ENCODE results near the gene EXTL1.

The EXTL1 gene

GRCh38 chr1:26020330-26020768, 1.2 kb upstream of the EXTL1 start:
- Histone ChIP-seq H3K4me1 (ENCODE audit: control insufficient read depth, insufficient read depth, low read length) (no peaks in the 10 kb centered on the region), H3K4me3 (ENCODE audit: low read length) (no peak overlapping the region), H3K27ac (ENCODE audit: low read depth, low read length) (no peak overlapping the region)

GRCh38 chr1:26020941-26021646, 481 bp upstream of the EXTL1 start:
- Histone ChIP-seq H3K27ac (ENCODE audit: low read depth, low read length) (no peak overlapping the region), H3K4me1 (ENCODE audit: control insufficient read depth, insufficient read depth, low read length) (no peaks in the 10 kb centered on the region), H3K4me3 (ENCODE audit: low read length) (no peak overlapping the region), H3K36me3 (ENCODE audit: control insufficient read depth, insufficient read depth, low read length) (no peaks in the 10 kb centered on the region), H3K27me3 (ENCODE audit: control insufficient read depth, insufficient read depth, low read length) (no peaks in the 10 kb centered on the region), H3K9ac (ENCODE audit: low read length) (no peak overlapping the region)

More at GRCh38 chr1:26020330-26020768, 1.2 kb upstream of the EXTL1 start:
- Histone ChIP-seq H3K36me3 (ENCODE audit: control insufficient read depth, insufficient read depth, low read length) (no peaks in the 10 kb centered on the region), H3K27me3 (ENCODE audit: control insufficient read depth, insufficient read depth, low read length) (no peaks in the 10 kb centered on the region), H3K9ac (ENCODE audit: low read length) (no peak overlapping the region)

DNA sequence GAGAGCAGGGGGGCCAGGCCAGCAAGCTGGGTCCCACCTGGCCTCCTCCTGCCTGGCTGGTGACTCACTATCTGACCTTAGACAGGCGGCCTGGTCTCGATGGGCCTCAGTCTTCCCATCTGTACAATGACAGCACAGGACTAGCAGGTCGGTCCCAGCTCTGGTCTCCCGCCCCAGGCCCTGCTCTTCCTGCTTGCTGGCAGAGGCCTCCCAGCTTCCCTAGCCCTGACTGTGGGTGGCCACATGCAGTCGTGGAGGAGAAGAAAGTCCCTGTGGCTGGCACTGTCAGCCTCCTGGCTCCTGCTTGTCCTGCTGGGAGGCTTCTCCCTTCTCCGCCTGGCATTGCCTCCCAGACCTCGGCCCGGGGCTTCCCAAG, 817 bp downstream of the EXTL1 start:
- Histone ChIP-seq H3K36me3 (ENCODE audit: control insufficient read depth, insufficient read depth, low read length) (no peaks in the 10 kb centered on the region), H3K9ac (ENCODE audit: low read length) (no peak overlapping the region), H3K27ac (ENCODE audit: low read depth, low read length) (no peak overlapping the region), H3K4me3 (ENCODE audit: low read length) (no peak overlapping the region), H3K4me1 (ENCODE audit: control insufficient read depth, insufficient read depth, low read length) (no peaks in the 10 kb centered on the region), H3K27me3 (ENCODE audit: control insufficient read depth, insufficient read depth, low read length) (no peaks in the 10 kb centered on the region)

DNA sequence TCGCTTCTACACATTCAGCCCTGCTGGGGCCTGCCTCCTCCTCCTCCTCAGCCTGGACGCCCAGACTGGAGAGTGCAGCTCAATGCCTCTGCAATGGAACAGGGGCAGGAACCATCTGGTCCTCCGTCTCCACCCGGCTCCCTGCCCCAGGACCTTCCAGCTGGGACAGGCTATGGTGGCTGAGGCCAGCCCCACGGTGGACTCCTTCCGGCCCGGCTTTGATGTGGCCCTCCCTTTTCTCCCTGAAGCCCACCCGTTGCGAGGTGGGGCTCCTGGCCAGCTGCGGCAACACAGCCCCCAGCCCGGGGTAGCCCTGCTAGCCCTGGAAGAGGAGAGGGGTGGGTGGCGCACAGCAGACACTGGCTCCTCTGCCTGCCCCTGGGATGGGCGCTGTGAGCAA, 1.4 kb downstream of the EXTL1 start:
- Histone ChIP-seq H3K27me3 (ENCODE audit: control insufficient read depth, insufficient read depth, low read length) (no peaks in the 10 kb centered on the region), H3K4me3 (ENCODE audit: low read length) (no peak overlapping the region), H3K27ac (ENCODE audit: low read depth, low read length) (no peak overlapping the region), H3K9ac (ENCODE audit: low read length) (no peak overlapping the region), H3K36me3 (ENCODE audit: control insufficient read depth, insufficient read depth, low read length) (no peaks in the 10 kb centered on the region), H3K4me1 (ENCODE audit: control insufficient read depth, insufficient read depth, low read length) (no peaks in the 10 kb centered on the region)

DNA sequence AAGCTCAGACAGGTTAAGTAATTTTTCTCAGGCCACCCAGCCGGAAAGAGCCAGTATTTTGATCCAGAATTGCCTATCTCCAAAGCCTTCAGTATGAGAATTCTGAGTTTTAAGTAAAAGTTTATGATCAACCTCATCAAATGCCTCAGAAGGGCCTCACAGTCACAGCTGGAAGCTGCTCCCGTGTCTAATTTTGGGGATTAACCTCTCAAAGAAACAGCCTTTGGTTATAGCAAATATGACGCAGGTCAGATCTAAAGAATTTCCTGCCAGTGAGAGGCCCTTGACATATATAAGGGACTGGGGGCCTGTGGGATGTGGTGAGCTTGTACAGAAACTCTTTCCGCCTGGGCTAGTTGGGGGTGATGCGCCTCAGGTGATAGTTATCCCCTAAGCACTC, 2.3 kb downstream of the EXTL1 start:
- Histone ChIP-seq H3K27me3 (ENCODE audit: control insufficient read depth, insufficient read depth, low read length) (no peaks in the 10 kb centered on the region), H3K9ac (ENCODE audit: low read length) (no peak overlapping the region), H3K27ac (ENCODE audit: low read depth, low read length) (no peak overlapping the region), H3K4me1 (ENCODE audit: control insufficient read depth, insufficient read depth, low read length) (no peaks in the 10 kb centered on the region), H3K36me3 (ENCODE audit: control insufficient read depth, insufficient read depth, low read length) (no peaks in the 10 kb centered on the region), H3K4me3 (ENCODE audit: low read length) (no peak overlapping the region)

GRCh38 chr1:26025060-26025459, 3.5 kb downstream of the EXTL1 start:
- Histone ChIP-seq H3K4me3 (ENCODE audit: low read length) (no peak overlapping the region), H3K4me1 (ENCODE audit: control insufficient read depth, insufficient read depth, low read length) (no peaks in the 10 kb centered on the region)

GRCh38 chr1:26025517-26025916, 3.9 kb downstream of the EXTL1 start:
- Histone ChIP-seq H3K9ac (ENCODE audit: low read length) (no peak overlapping the region), H3K27me3 (ENCODE audit: control insufficient read depth, insufficient read depth, low read length) (no peaks in the 10 kb centered on the region), H3K4me3 (ENCODE audit: low read length) (no peak overlapping the region), H3K36me3 (ENCODE audit: control insufficient read depth, insufficient read depth, low read length) (no peaks in the 10 kb centered on the region), H3K4me1 (ENCODE audit: control insufficient read depth, insufficient read depth, low read length) (no peaks in the 10 kb centered on the region), H3K27ac (ENCODE audit: low read depth, low read length) (no peak overlapping the region)

More at GRCh38 chr1:26025060-26025459, 3.5 kb downstream of the EXTL1 start:
- H3K36me3 ChIP-seq (ENCODE audit: control insufficient read depth, insufficient read depth, low read length): no peaks in the 10 kb centered on the region
- H3K27ac ChIP-seq (ENCODE audit: low read depth, low read length): no peak overlapping the region
- no peak overlapping the region for H3K9ac ChIP-seq (ENCODE audit: low read length)
- H3K27me3 ChIP-seq (ENCODE audit: control insufficient read depth, insufficient read depth, low read length): no peaks in the 10 kb centered on the region

- H3K4me1 ChIP-seq (ENCODE audit: control insufficient read depth, insufficient read depth, low read length): no peaks in the 10 kb centered on the region
- no peak overlapping the region for H3K27ac ChIP-seq (ENCODE audit: low read depth, low read length)
- no peaks in the 10 kb centered on the region for H3K27me3 ChIP-seq (ENCODE audit: control insufficient read depth, insufficient read depth, low read length)
- no peaks in the 10 kb centered on the region for H3K36me3 ChIP-seq (ENCODE audit: control insufficient read depth, insufficient read depth, low read length)
- no peak overlapping the region for H3K4me3 ChIP-seq (ENCODE audit: low read length)
- H3K9ac ChIP-seq (ENCODE audit: low read length): no peak overlapping the region
Observed at GRCh38 chr1:26027716-26028489, 6.3 kb downstream of the EXTL1 start.

- Histone ChIP-seq H3K9ac (ENCODE audit: low read length) (no peak overlapping the region), H3K36me3 (ENCODE audit: control insufficient read depth, insufficient read depth, low read length) (no peaks in the 10 kb centered on the region), H3K27me3 (ENCODE audit: control insufficient read depth, insufficient read depth, low read length) (no peaks in the 10 kb centered on the region), H3K4me1 (ENCODE audit: control insufficient read depth, insufficient read depth, low read length) (no peaks in the 10 kb centered on the region), H3K4me3 (ENCODE audit: low read length) (no peak overlapping the region), H3K27ac (ENCODE audit: low read depth, low read length) (no peak overlapping the region)
Observed at GRCh38 chr1:26028490-26028980, 7.0 kb downstream of the EXTL1 start.

DNA sequence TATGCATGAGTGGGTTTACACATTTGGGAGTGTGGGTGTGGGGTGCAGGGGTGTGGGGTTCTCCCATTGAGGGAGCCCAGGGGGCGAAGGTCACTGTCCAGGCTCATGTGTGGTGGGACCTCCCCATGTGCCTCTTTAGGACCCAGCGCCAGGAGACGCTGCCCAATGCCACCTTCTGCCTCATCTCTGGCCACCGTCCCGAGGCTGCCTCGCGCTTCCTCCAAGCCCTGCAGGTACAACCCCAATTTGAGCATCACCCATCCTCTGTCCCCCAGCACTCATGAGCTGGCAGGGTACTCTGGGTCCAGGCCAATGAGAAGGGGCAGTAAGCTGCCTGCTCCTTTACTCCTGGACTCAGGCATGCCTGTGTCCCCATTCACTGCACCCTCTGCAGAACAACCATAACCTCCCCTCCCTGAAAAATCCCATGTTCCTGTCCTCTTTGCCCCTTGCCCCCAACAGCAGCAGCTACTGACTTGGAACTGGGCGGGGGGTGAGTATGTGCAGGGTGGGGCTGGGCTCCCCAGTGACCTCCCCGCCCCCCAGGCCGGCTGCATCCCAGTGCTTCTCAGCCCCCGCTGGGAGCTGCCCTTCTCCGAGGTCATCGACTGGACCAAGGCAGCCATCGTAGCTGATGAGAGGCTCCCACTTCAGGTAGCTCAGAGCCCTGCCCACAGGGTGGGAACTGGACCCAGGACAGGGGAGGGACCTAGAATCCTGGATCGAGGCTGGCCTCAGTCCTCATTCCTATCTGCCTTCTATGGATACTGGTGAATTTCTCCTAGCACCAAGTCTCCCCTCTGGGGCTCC, 7.7 kb downstream of the EXTL1 start:
- no peak overlapping the region for H3K4me3 ChIP-seq (ENCODE audit: low read length)
- no peak overlapping the region for H3K9ac ChIP-seq (ENCODE audit: low read length)
- no peaks in the 10 kb centered on the region for H3K36me3 ChIP-seq (ENCODE audit: control insufficient read depth, insufficient read depth, low read length)
- no peaks in the 10 kb centered on the region for H3K4me1 ChIP-seq (ENCODE audit: control insufficient read depth, insufficient read depth, low read length)
- H3K27ac ChIP-seq (ENCODE audit: low read depth, low read length): no peak overlapping the region
- no peaks in the 10 kb centered on the region for H3K27me3 ChIP-seq (ENCODE audit: control insufficient read depth, insufficient read depth, low read length)

- Histone ChIP-seq H3K9ac (ENCODE audit: low read length) (no peak overlapping the region), H3K36me3 (ENCODE audit: control insufficient read depth, insufficient read depth, low read length) (no peaks in the 10 kb centered on the region), H3K4me1 (ENCODE audit: control insufficient read depth, insufficient read depth, low read length) (peaks cover 3% of the 10 kb centered on the region), H3K27me3 (ENCODE audit: control insufficient read depth, insufficient read depth, low read length) (no peaks in the 10 kb centered on the region), H3K27ac (ENCODE audit: low read depth, low read length) (no peak overlapping the region), H3K4me3 (ENCODE audit: low read length) (no peak overlapping the region)
Observed at GRCh38 chr1:26029864-26030481, 8.4 kb downstream of the EXTL1 start.

- Histone ChIP-seq H3K9ac (ENCODE audit: low read length) (no peak overlapping the region), H3K27me3 (ENCODE audit: control insufficient read depth, insufficient read depth, low read length) (no peaks in the 10 kb centered on the region), H3K36me3 (ENCODE audit: control insufficient read depth, insufficient read depth, low read length) (no peaks in the 10 kb centered on the region), H3K4me3 (ENCODE audit: low read length) (no peak overlapping the region), H3K27ac (ENCODE audit: low read depth, low read length) (no peak overlapping the region), H3K4me1 (ENCODE audit: control insufficient read depth, insufficient read depth, low read length) (peaks cover 5% of the 10 kb centered on the region)
Observed at GRCh38 chr1:26031196-26031595, 9.6 kb downstream of the EXTL1 start.
